T47D (cell line): ENCODE data around the gene PRKCA.
"Not testable (repeated sequence)": the region's sequence is repeated elsewhere in the genome, so short reads cannot be mapped to it uniquely, and the experiment has no call there.

Experiments used
- DNase-seq, 2 experiments: peaks; one replicate each; pipeline versions ENCODE4 v3.0.0 to v3.0.0-alpha.2; 2011 to 2012; ENCODE audit warnings: low read depth in 1 of 2, low spot score in 1 of 2
- JUND ChIP-seq: IDR thresholded peaks from 2 replicates; pipeline ENCODE4 v1.6.1; 2012; ENCODE audit warnings: low read depth
- in situ Hi-C: cut with HindIII; loops from 2 replicates; pipeline ENCODE4 v1.10.0; 2016; ENCODE audit warnings: low sequenced_read_pairs, low pct_unique_long_range_greater_than_20kb

PRKCA gene

DNA sequence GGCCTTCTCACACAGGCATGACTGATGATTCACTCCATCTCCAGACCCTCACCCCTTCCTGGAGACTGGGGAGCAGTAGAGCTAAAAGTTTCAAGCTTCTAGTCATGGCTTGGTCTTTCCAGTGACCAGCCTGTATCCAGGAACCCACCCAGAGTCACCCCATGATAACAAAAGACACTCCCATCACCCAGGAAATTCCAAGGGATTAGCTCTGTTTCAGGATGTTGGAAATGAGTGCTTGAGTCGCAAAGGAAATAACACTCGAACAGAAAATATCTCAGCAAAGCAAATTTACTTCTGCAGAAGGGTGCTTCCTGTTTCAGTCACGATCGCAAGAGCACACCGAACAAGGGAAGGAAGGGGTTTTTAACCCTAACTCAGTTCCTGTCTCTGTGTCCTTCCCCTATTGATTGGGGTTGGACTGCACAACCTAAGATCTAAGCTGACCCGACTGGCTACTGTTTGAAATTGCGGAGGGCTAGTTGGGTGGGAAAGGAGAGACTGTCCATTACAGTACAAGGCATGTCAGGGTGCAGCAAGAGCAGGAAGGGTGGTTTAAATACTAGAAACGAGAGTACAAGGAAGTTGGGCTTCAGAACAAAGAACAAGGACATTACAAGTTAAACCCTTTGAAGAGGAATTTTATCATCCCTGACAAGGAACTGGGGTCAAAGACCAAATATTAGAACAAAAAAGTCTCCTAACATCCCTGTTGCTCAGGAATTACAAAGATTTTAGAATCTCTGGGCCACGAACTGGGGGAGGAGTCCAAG is 308.1 kb downstream of the PRKCA start:
- TF ChIP-seq JUND: no peak
- no peak for DNase-seq
- in situ Hi-C loops: no loop called here

DNA sequence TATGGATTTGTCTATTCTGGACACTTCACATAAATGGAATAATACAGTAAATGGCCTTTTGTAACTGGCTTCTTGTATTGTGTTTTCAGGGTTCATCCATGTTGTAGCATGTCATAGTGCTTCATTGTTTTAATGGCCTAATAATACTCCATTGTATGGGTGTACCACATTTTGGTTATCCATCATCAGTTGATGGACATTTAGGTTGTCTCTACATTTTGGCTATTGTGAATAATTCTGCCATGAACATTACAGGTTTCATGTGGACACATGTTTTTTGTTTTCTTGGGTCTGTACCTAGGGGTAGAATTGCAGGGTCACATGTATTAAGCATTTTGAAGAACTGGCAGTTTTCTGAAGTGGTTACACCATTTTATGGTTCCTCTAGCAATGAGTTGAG is 309.0 kb downstream of the PRKCA start:
- in situ Hi-C loops: no loop called here
- DNase-seq: no peak
- TF ChIP-seq JUND: no peak

DNA sequence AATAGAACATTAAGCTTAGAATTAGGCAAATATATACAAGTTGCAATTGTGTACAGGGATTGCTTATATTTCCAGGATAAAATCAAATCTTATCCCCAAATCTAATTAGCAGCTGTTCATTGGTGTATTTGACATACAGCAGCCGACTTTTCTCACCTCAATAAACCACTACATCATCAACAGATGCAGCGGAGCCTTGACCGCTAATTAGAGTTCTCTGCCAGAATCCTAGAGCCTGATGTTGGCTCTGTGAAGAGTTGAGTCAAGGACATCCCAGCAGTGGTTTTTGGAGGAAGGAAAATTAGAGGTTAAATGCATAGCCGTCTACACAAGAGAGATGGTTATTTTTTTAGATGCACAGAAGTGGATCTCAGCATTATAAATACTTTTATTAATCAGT is 310.6 kb downstream of the PRKCA start:
- in situ Hi-C loops: no loop called here

DNA sequence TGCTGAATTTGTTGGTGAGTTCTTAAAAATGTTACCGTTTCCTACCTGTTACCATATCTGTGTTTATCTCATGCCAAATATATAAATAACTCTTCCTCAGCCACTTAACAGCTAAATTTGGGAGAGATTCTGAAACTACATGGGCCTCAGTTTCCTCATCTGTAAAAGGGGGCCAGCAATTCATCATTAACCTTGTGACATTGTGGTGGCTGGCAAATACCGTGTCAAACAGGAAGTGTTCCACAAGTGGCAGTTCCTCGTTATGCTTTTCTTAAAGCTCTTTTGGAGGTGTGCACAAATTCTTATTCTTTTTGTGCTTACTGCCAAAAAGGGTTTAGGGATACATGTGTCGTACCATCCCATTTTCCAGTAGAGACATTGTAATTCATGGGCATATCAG is 312.1 kb downstream of the PRKCA start:
- TF ChIP-seq JUND: no peak
- in situ Hi-C loops: no loop called here

More for the DNA sequence above, 310.6 kb downstream of the PRKCA start:
- no peak for DNase-seq
- no peak for TF ChIP-seq JUND

DNA sequence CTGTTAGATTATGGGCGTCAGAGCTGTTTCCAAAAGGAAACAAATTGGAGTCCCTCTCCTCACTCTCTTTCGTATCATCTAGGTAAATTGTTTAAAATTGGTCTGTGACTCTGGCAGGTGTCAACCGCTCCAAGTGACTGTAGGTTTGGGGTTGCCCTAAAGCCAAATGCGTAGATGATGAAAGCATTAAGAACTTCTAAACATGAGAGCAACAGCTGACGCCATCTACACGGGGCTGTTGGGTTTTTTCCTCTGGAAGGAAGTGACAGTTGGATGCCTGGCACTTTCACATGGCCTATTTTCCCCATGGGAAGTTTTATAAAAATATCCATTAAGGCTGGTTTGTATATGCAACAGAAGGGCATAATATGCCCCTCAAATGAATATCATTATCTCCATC is 316.8 kb downstream of the PRKCA start:
- in situ Hi-C loops: no loop called here
- DNase-seq: no peak
- no peak for TF ChIP-seq JUND

More for the DNA sequence above, 312.1 kb downstream of the PRKCA start:
- DNase-seq: no peak

DNA sequence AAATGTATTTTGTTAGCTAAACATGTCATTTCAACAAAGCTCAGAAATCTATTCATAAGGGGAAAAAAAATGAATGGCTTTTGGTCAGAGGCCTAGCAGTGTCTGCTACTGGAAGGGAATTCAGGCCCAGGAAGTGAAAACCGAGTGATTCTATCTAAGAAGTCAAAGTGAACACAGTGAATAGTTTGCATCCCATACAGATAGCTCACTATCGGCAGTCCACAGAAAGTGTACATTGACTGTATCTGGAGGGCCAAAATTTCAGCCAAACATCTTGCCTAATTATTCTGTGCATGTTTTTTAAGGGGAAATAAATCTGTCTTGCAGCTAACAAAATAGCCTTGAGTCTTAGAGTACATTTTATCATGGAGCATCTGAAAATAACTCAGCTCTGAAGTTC is 318.1 kb downstream of the PRKCA start:
- in situ Hi-C loops: no loop called here
- no peak for DNase-seq
- TF ChIP-seq JUND: no peak

DNA sequence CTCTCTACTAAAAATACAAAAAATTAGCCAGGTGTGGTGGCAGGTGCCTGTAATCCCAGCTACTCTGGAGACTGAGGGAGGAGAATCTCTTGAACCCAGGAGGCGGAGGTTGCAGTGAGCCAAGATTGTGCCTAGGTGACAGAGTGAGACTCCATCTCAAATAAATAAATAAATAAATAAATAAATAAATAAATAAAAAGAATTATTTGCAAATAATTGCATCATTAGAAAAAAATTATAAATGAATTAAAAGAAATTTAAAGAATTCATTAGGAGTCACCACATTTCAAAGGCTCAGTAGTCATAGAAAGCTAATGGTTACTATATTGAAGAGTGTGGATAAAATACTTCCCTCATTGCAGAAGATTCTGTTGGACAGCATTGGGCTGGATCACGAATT is 322.2 kb downstream of the PRKCA start:
- in situ Hi-C loops, DNase-seq: not testable (repeated sequence)

DNA sequence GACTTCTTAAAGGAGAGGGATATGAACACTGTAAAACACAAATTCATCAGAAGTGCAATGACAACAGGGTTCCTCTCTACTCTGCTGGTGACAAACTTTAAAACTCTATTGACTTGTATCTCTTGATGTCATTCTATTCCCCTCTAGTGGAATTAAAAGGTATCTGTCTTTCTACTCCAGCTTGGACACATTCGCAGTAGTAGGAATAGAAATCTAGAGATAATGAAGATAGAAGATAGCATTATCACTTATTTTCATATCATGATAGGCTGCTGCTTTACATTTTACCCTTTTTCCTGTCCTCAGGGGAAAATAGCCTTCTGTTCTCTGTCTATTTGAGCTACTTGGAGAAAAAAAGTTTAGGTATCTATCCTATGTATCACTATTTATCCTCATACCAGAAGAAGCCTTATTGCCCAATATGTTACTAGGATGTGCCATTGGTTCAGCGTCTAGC is 322.9 kb downstream of the PRKCA start:
- DNase-seq: peak; percentile 59 to 67
- in situ Hi-C loops: no loop called here
- TF ChIP-seq JUND: no peak

DNA sequence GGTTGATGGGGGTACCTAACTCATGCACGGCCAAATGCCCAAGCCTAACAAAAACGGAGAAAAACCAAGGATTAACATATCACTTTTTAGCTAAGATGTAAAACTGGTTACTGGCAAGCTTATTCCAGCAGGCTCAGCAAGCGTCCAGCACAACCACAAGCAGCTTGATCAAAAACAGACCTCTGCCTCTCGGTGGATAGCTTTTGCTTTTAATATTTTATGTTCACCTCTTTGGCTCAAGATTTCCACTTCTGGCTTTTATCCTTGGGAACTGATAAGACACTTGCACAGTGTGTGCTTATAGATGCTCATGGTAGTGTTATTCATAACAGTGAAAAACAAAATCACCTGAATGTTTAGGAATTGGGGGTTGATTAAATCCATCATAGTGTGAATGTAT is 325.6 kb downstream of the PRKCA start:
- in situ Hi-C loops: no loop called here
- no peak for TF ChIP-seq JUND
- no peak for DNase-seq

DNA sequence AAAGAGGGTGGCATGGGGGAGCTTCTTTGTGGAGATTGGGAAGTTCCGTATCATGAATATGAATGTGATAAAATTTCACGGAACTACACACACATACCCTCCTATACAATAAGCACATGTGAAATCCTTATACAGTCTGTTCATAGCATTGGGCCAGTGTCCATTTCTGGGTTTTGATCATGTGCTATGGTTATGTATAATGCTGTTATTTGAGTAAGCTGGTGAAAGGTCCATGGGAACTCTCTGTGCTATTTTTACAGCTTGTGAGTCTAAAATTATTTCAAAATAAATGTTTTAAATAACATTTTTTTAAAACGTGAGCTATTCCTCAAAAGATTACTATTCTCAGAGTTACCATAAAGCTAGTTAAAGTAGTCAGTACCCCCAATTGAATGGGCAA is 327.3 kb downstream of the PRKCA start:
- in situ Hi-C loops: no loop called here
- no peak for DNase-seq
- TF ChIP-seq JUND: no peak

DNA sequence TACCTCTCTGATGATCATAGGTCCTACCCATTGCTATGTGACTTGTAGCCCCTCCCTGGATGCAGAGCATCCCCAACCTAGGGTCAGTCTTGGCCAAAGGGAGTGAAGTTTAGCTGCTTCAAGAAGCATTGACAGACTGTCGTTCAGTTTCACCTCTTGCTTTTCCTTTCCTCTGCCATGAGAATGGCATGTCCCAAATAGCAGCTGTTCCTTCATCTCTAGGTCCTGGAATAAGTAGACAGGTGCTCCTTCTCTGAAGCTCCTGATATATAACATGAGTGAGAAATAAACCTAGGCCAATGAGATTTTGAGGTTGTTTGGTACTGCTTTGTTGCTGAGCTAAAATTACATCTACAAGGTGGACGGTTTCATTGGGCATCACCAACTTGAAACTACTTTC is 328.0 kb downstream of the PRKCA start:
- in situ Hi-C loops: no loop called here
- TF ChIP-seq JUND: no peak
- DNase-seq: no peak

DNA sequence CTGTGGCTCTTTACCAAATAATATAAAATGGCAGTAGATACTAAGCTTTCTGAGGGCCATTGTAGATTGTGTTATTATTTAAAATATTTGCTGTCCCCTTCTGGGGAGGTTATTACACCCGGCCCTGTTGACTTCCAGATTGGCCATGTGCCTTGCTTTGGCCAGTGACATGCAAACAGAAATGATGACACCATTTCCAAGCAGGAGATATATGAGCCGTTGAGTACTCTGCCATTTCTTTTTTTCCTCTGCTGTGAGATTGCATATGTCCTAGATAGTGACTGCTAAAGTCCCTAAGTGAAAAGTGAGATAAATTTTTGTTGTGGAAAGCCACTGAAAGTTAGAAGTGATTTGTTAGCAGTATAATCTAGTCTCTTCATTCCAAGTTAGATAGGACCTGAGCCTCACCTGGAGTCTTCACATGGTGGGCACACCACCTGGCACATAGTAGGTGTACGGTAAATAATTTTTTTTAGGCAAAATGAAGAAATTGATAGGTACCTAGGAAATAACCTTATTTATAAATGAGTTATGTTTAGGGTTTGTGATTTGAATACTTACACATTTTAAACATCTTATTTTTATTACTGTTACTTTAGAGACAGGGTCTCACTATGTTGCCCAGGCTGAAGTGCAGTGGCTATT is 328.5 kb downstream of the PRKCA start:
- DNase-seq: no peak
- no peak for TF ChIP-seq JUND
- in situ Hi-C loops: no loop called here

DNA sequence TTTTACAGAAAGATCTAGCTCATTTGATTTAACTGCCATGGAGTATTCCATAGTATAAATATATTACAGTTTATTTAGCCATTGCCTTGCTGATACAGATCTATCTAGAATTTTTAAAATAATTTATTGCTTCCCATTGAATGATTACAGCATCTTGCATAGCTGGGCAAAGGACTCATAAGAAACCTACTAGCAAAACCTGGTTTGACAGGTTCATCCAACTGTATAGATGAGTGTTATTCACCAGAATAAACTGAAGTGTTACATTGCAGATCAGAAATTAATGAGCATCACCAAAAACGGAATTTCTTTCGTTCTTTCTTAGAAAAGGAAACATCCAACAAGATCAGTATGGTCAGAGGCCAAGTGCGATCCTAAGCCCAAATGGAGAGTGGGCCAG is 330.3 kb downstream of the PRKCA start:
- in situ Hi-C loops: no loop called here
- TF ChIP-seq JUND: no peak
- peak in 1 of 2 experiments; percentile 34 for DNase-seq

DNA sequence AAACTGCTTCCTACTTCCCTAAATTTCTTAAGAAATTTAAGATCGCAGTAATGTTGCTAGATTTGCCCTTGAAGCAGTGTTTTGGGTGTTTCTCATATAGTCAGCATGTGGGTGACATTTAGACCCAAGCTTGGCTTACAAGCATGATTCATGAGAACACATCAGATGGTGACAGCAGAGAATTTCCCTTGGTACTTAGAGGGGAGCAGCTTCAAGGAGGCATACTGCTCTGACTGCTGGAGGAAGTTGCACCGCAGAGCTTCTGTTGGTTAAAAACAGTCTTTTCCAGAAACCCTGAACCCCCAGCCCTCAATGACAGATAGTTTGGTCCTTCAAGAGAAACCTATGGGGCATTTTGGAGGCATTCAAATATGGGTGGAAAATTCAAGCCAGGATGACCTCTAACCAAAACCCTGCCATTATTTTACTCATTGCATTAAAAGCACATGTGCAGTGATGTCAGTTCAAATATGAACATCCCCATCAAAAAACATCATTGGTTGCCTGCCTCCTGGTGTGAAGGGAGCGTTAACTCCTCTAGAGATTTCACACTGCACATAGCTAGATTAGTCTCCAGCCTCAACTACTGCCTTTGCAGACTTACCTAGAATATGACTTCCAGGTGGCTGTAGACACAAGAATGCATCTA is 331.0 kb downstream of the PRKCA start:
- in situ Hi-C loops: no loop called here
- DNase-seq: no peak
- TF ChIP-seq JUND: no peak
